H9 (cell line): Measurements from ENCODE around the gene CDC20. TPM values are rescaled to one million over a fixed set of nuclear protein-coding genes. Genes with fewer than 3 reads are reported as not detected.

Experiments used
- DNase-seq: peaks from one replicate; pipeline ENCODE4 v3.0.0-alpha.2; 2017
- H2AFZ ChIP-seq: one replicate; pipeline ENCODE4 v1.6.1; 2013; ENCODE audit warnings: mild to moderate bottlenecking, low read length, control low read depth, moderate library complexity
- H2AK5ac ChIP-seq: 2 replicates; pipeline ENCODE4 v1.6.1; 2013; ENCODE audit warnings: low read length, control low read depth, mixed read lengths; ENCODE audit not compliant: insufficient read length
- H2BK120ac ChIP-seq: one replicate; pipeline ENCODE4 v1.6.1; 2013; ENCODE audit warnings: low read depth, mild to moderate bottlenecking, low read length, control low read depth, inconsistent platforms; ENCODE audit not compliant: poor library complexity, severe bottlenecking
- H2BK12ac ChIP-seq: 2 replicates; pipeline ENCODE4 v1.6.1; 2013; ENCODE audit warnings: low read length, control low read depth, mixed read lengths, low read depth; ENCODE audit not compliant: insufficient read length
- H2BK15ac ChIP-seq: 2 replicates; pipeline ENCODE4 v1.6.1; 2013; ENCODE audit warnings: low read depth, low read length, control low read depth
- H2BK20ac ChIP-seq: one replicate; pipeline ENCODE4 v1.6.1; 2013; ENCODE audit warnings: low read depth, mild to moderate bottlenecking, low read length, control low read depth, inconsistent platforms; ENCODE audit not compliant: poor library complexity, severe bottlenecking
- H2BK5ac ChIP-seq: 2 replicates; pipeline ENCODE4 v1.6.1; 2013; ENCODE audit warnings: low read length, control low read depth, mixed read lengths; ENCODE audit not compliant: insufficient read length
- H3K14ac ChIP-seq: 2 replicates; pipeline ENCODE4 v1.6.1; 2013; ENCODE audit warnings: low read length, control low read depth; ENCODE audit not compliant: insufficient read depth
- H3K18ac ChIP-seq: 2 replicates; pipeline ENCODE4 v1.6.1; 2013; ENCODE audit warnings: low read depth, mild to moderate bottlenecking, mixed read lengths, low read length, control low read depth; ENCODE audit not compliant: insufficient read length
- H3K23ac ChIP-seq: 2 replicates; pipeline ENCODE4 v1.6.1; 2013; ENCODE audit warnings: low read length, control low read depth, mixed read lengths, low read depth; ENCODE audit not compliant: insufficient read length
- H3K23me2 ChIP-seq: 2 replicates; pipeline ENCODE4 v1.6.1; 2013; ENCODE audit warnings: low read depth, mild to moderate bottlenecking, mixed read lengths, low read length, control low read depth; ENCODE audit not compliant: insufficient read length, poor library complexity, severe bottlenecking
- H3K27ac ChIP-seq: 2 replicates; pipeline ENCODE4 v1.5.1; 2013; ENCODE audit warnings: low read length, control low read depth, mixed read lengths, low read depth; ENCODE audit not compliant: insufficient read length
- H3K27me3 ChIP-seq: 2 replicates; pipeline ENCODE4 v1.6.1; 2013; ENCODE audit warnings: low read length, control low read depth, inconsistent platforms; ENCODE audit not compliant: insufficient read depth
- H3K4ac ChIP-seq: 2 replicates; pipeline ENCODE4 v1.6.1; 2013; ENCODE audit warnings: low read depth, mild to moderate bottlenecking, control low read depth, inconsistent platforms, low read length, moderate library complexity
- H3K4me1 ChIP-seq: 2 replicates; pipeline ENCODE4 v1.6.1; 2013; ENCODE audit warnings: low read length, control low read depth, inconsistent platforms; ENCODE audit not compliant: insufficient read depth
- H3K4me2 ChIP-seq: 2 replicates; pipeline ENCODE4 v1.6.1; 2013; ENCODE audit warnings: low read length, control low read depth, mixed read lengths; ENCODE audit not compliant: insufficient read length, insufficient read depth
- H3K56ac ChIP-seq: 2 replicates; pipeline ENCODE4 v1.6.1; 2013; ENCODE audit warnings: low read depth, mild to moderate bottlenecking, mixed read lengths, low read length, control low read depth; ENCODE audit not compliant: insufficient read length
- H3K79me1 ChIP-seq: 2 replicates; pipeline ENCODE4 v1.6.1; 2013; ENCODE audit warnings: low read depth, mild to moderate bottlenecking, moderate library complexity, low read length, control low read depth, inconsistent platforms; ENCODE audit not compliant: insufficient read depth, poor library complexity, severe bottlenecking
- H3K79me2 ChIP-seq: 2 replicates; pipeline ENCODE4 v1.6.1; 2013; ENCODE audit warnings: low read length, control low read depth, inconsistent platforms; ENCODE audit not compliant: insufficient read depth
- H3K9ac ChIP-seq: 2 replicates; pipeline ENCODE4 v1.6.1; 2013; ENCODE audit warnings: low read length, control low read depth, mixed read lengths; ENCODE audit not compliant: insufficient read length; ENCODE audit errors: extremely low read depth
- H3K9me3 ChIP-seq: one replicate; pipeline ENCODE4 v1.6.1; 2013; ENCODE audit warnings: low read depth, low read length, inconsistent platforms; ENCODE audit not compliant: control insufficient read depth
- H3T11ph ChIP-seq: one replicate; pipeline ENCODE4 v1.6.1; 2013; ENCODE audit warnings: mild to moderate bottlenecking, low read length, control low read depth, inconsistent platforms
- H4K20me1 ChIP-seq: one replicate; pipeline ENCODE4 v1.6.1; 2013; ENCODE audit not compliant: control insufficient read depth, insufficient read length, insufficient read depth
- H4K5ac ChIP-seq: 2 replicates; pipeline ENCODE4 v1.6.1; 2013; ENCODE audit warnings: low read depth, mild to moderate bottlenecking, mixed read lengths, low read length, control low read depth; ENCODE audit not compliant: insufficient read length
- H4K8ac ChIP-seq: replicated peaks from 2 replicates; pipeline ENCODE4 v1.6.1; 2013; ENCODE audit warnings: low read length, control low read depth, mixed read lengths, low read depth; ENCODE audit not compliant: insufficient read length
- H4K91ac ChIP-seq: 2 replicates; pipeline ENCODE4 v1.6.1; 2013; ENCODE audit warnings: low read depth, mild to moderate bottlenecking, moderate library complexity, mixed read lengths, low read length, control low read depth; ENCODE audit not compliant: insufficient read length
- H3K27ac Mint-ChIP-seq, 3 experiments: 2 replicates in 2 of 3; 3 replicates in 1 of 3; pipeline ENCODE4 v1.8.0; 2020 to 2021; ENCODE audit warnings: mixed read lengths in 3 of 3, mild to moderate bottlenecking in 1 of 3, moderate library complexity in 1 of 3
- H3K27me3 Mint-ChIP-seq: 2 replicates; pipeline ENCODE4 v1.8.0; 2021; ENCODE audit warnings: low read depth, mild to moderate bottlenecking, moderate library complexity, mixed read lengths
- H3K36me3 Mint-ChIP-seq, 3 experiments: 2 replicates in 2 of 3; 3 replicates in 1 of 3; pipeline ENCODE4 v1.8.0; 2020 to 2021; ENCODE audit warnings: low read depth in 3 of 3, mixed read lengths in 3 of 3; ENCODE audit not compliant: insufficient read depth in 1 of 3
- H3K4me1 Mint-ChIP-seq, 2 experiments: 2 replicates each; pipeline ENCODE4 v1.8.0; 2020; ENCODE audit warnings: mixed read lengths in 2 of 2
- H3K4me3 Mint-ChIP-seq, 2 experiments: 2 replicates in 1 of 2; 3 replicates in 1 of 2; pipeline ENCODE4 v1.8.0; 2020 to 2021; ENCODE audit warnings: mild to moderate bottlenecking in 2 of 2, mixed read lengths in 2 of 2, moderate library complexity in 1 of 2
- H3K9me3 Mint-ChIP-seq, 2 experiments: 2 replicates in 1 of 2; 3 replicates in 1 of 2; pipeline ENCODE4 v1.8.0; 2020; ENCODE audit warnings: mild to moderate bottlenecking in 2 of 2, mixed read lengths in 2 of 2, moderate library complexity in 1 of 2
- CTCF ChIP-seq: fragments of 200-600 bp; sonication (generic); conservative IDR thresholded peaks from 3 replicates; pipeline ENCODE4 v1.8.0; 2021; ENCODE audit warnings: antibody characterized with exemption, mild to moderate bottlenecking
- WGBS: extraction: QIAGEN DNeasy Blood & Tissue Kit; methylation state at CpG from one replicate; pipeline ENCODE4 v1.1.7; 2013; ENCODE audit warnings: missing lambda C conversion rate, low lambda C conversion rate, mixed read lengths; ENCODE audit not compliant: insufficient read length; ENCODE audit errors: extremely low coverage; 5-methylcytosine and 5-hydroxymethylcytosine counted together
- total RNA-seq: library from RNA; stranded (reverse); gene quantifications from 2 replicates; pipeline ENCODE4 v1.2.1, GENCODE V29; 2021

The CDC20 gene
- total RNA-seq, 1 experiment from 2014 or later, result 246 TPM

- no peak overlapping the region for H4K91ac ChIP-seq
- Mint-ChIP-seq H3K4me3 (no peak overlapping the region), H3K27ac (no peak overlapping the region), H3K4me1 (peaks cover 7 to 11% of the 10 kb centered on the region in 2 experiments), H3K36me3 (no peaks in the 10 kb centered on the region), H3K9me3 (no peaks in the 10 kb centered on the region), H3K27me3 (peaks cover 4% of the 10 kb centered on the region)
- no peak overlapping the region for H3T11ph ChIP-seq
- H3K9ac ChIP-seq, result no peak overlapping the region
- H4K20me1 ChIP-seq, result no peaks in the 10 kb centered on the region
- no peak overlapping the region for H3K23ac ChIP-seq
- H3K4ac ChIP-seq, result no peak overlapping the region
- no peaks in the 10 kb centered on the region for H3K79me1 ChIP-seq
- H3K4me2 ChIP-seq, result no peak overlapping the region
- no peaks in the 10 kb centered on the region for H3K4me1 ChIP-seq
- no peak overlapping the region for H2BK5ac ChIP-seq
- no CpG with 5 or more reads among the region's 5 CpGs for WGBS
- H3K23me2 ChIP-seq, result no peaks in the 10 kb centered on the region
- no peak for TF ChIP-seq CTCF
- H3K9me3 ChIP-seq, result no peaks in the 10 kb centered on the region
- no peak overlapping the region for H3K14ac ChIP-seq
- DNase-seq, result no peak
- no peak overlapping the region for H4K8ac ChIP-seq
- no peak overlapping the region for H2BK20ac ChIP-seq
- H2AFZ ChIP-seq, result no peak overlapping the region
- H3K56ac ChIP-seq, result no peak overlapping the region
- no peak overlapping the region for H2BK12ac ChIP-seq
- H3K27me3 ChIP-seq, result no peaks in the 10 kb centered on the region
- H3K79me2 ChIP-seq, result no peaks in the 10 kb centered on the region
- H2BK15ac ChIP-seq, result no peak overlapping the region
- H3K18ac ChIP-seq, result no peak overlapping the region
- H4K5ac ChIP-seq, result no peak overlapping the region
- H2AK5ac ChIP-seq, result no peak overlapping the region
- no peak overlapping the region for H3K27ac ChIP-seq
- no peak overlapping the region for H2BK120ac ChIP-seq
Measured at GRCh38 chr1:43314233-43314632, 44.5 kb upstream of the CDC20 start.
